K562 (cell line): ENCODE results near the gene PIK3C2B. TPM values are rescaled to one million over a fixed set of nuclear protein-coding genes. Genes with fewer than 3 reads are reported as not detected.

Experiments
- ATAC-seq: fragments of 200-7000 bp; cut with Tn5 transposase; 3 replicates; pipeline ENCODE4 v1.9.1; 2020; ENCODE audit warnings: moderate library complexity
- BruUV-seq: library from RNA; stranded (reverse); fragments of 400-500 nt; replicated peaks from 2 replicates; lab custom pipeline; 2021; lab: Mats Ljungman, UMichigan
- CTCF ChIA-PET: fragments of 300-600 bp; formaldehyde crosslinking; extraction: SDS; loops from one replicate; lab custom pipeline; 2021; ENCODE audit warnings: low intra/inter-chr PET ratio; lab: Yijun Ruan, JAX
- POLR2A ChIA-PET: fragments of 300-600, 350-650 bp; sonication (Branson Sonifier 250); formaldehyde crosslinking; extraction: SDS; loops from one replicate; lab custom pipeline; 2021; ENCODE audit warnings: antibody characterized with exemption, inconsistent platforms; lab: Yijun Ruan, JAX
- DNase-seq, 4 experiments: peaks; one replicate each; pipeline versions ENCODE4 v3.0.0 to v3.0.0-alpha.2; 2011 to 2018; ENCODE audit warnings: low spot score in 3 of 4, mixed read lengths in 3 of 4; ENCODE audit errors: extremely low read depth in 1 of 4
- FAIRE-seq: peaks from 2 replicates; lab custom pipeline; 2011; peaks lifted over from hg19 to GRCh38; lab: Jason Lieb, UNC
- H2AFZ ChIP-seq: 2 replicates; pipeline ENCODE4 v1.6.0; 2011; ENCODE audit warnings: low read depth, low read length, control low read depth, inconsistent platforms
- H3K27ac ChIP-seq: fragments of 200-600 bp; 3 replicates; pipeline ENCODE4 v1.8.0; 2011; ENCODE audit warnings: low read depth, mild to moderate bottlenecking, control low read depth, inconsistent platforms, low read length, moderate library complexity, mixed read lengths; ENCODE audit errors: extremely low read depth
- H3K27me3 ChIP-seq, 2 experiments: fragments of 300-600 bp in 1 of 2; 2 replicates in 1 of 2; 3 replicates in 1 of 2; pipeline versions ENCODE4 v1.6.0 to v1.8.0; 2011; ENCODE audit warnings: inconsistent platforms in 2 of 2, low read length in 2 of 2, mild to moderate bottlenecking in 1 of 2, mixed read lengths in 1 of 2, moderate library complexity in 1 of 2; ENCODE audit not compliant: control insufficient read depth in 2 of 2, insufficient read depth in 2 of 2
- H3K36me3 ChIP-seq: fragments of 300-600 bp; 3 replicates; pipeline ENCODE4 v1.8.0; 2011; ENCODE audit warnings: mild to moderate bottlenecking, low read length, inconsistent platforms; ENCODE audit not compliant: control insufficient read depth, insufficient read depth
- H3K4me1 ChIP-seq, 2 experiments: fragments of 200-600 bp in 1 of 2; replicated peaks in 1 of 2; 2 replicates in 1 of 2; 3 replicates in 1 of 2; pipeline versions ENCODE4 v1.5.1 to v1.8.0; 2011; ENCODE audit warnings: inconsistent platforms in 2 of 2, low read length in 2 of 2, mild to moderate bottlenecking in 1 of 2, mixed read lengths in 1 of 2, moderate library complexity in 1 of 2; ENCODE audit not compliant: control insufficient read depth in 2 of 2, insufficient read depth in 2 of 2
- H3K4me2 ChIP-seq: 2 replicates; pipeline ENCODE4 v1.6.1; 2011; ENCODE audit warnings: low read length, control low read depth, inconsistent platforms, mixed read lengths; ENCODE audit not compliant: insufficient read depth
- H3K4me3 ChIP-seq: fragments of 200-600 bp; sonication (generic), shearing (Covaris generic); 2 replicates; pipeline ENCODE4 v1.5.1; 2016; ENCODE audit warnings: control low read depth, inconsistent platforms
- H3K79me2 ChIP-seq: fragments of 200-600 bp; 3 replicates; pipeline ENCODE4 v1.8.0; 2011; ENCODE audit warnings: low read length, inconsistent platforms; ENCODE audit not compliant: control insufficient read depth, insufficient read depth
- H3K9ac ChIP-seq, 2 experiments: 2 replicates each; pipeline versions ENCODE4 v1.6.0 to v1.6.1; 2011; ENCODE audit warnings: low read depth in 2 of 2, low read length in 2 of 2, control low read depth in 1 of 2, inconsistent platforms in 1 of 2, mild to moderate bottlenecking in 1 of 2, mixed read lengths in 1 of 2; ENCODE audit not compliant: insufficient read depth in 1 of 2
- H3K9me1 ChIP-seq: one replicate; pipeline ENCODE4 v1.6.0; 2011; ENCODE audit warnings: inconsistent platforms, mild to moderate bottlenecking, low read length, moderate library complexity; ENCODE audit not compliant: control insufficient read depth, insufficient read depth
- H3K9me3 ChIP-seq: replicated peaks from 2 replicates; pipeline ENCODE4 v1.5.1; 2011; ENCODE audit warnings: low read depth, low read length, inconsistent platforms; ENCODE audit not compliant: control insufficient read depth, insufficient read depth
- H4K20me1 ChIP-seq: replicated peaks from 2 replicates; pipeline ENCODE4 v1.6.1; 2011; ENCODE audit warnings: low read length, inconsistent platforms, mixed read lengths; ENCODE audit not compliant: control insufficient read depth, insufficient read depth
- CREB1 ChIP-seq, 2 experiments: sonication (generic) in 1 of 2; formaldehyde crosslinking in 1 of 2; IDR thresholded peaks; 2 replicates each; pipeline versions ENCODE4 v1.6.1 to v1.8.0; 2012 to 2022; ENCODE audit warnings: inconsistent platforms in 1 of 2, mild to moderate bottlenecking in 1 of 2, missing genetic modification reagents in 1 of 2, moderate library complexity in 1 of 2
- CREBBP ChIP-seq: IDR thresholded peaks from one replicate; pipeline ENCODE4 v1.6.1; 2012; ENCODE audit warnings: low read depth, mild to moderate bottlenecking, control low read depth, inconsistent platforms, low read length
- DPF2 ChIP-seq: fragments of 450-650 bp; IDR thresholded peaks from 2 replicates; pipeline ENCODE4 v1.6.1; 2016
- ERF ChIP-seq: fragments of 450-650 bp; formaldehyde crosslinking; IDR thresholded peaks from 2 replicates; pipeline ENCODE4 v1.4.0; 2020; ENCODE audit warnings: mild to moderate bottlenecking, mixed read lengths
- FOXK1 ChIP-seq: sonication (generic); formaldehyde crosslinking; IDR thresholded peaks from 2 replicates; pipeline ENCODE4 v1.8.0; 2022; ENCODE audit warnings: missing genetic modification reagents, mild to moderate bottlenecking, borderline replicate concordance
- HDAC2 ChIP-seq: fragments of 450-650 bp; IDR thresholded peaks from 2 replicates; pipeline ENCODE4 v1.6.1; 2016; ENCODE audit warnings: mild to moderate bottlenecking
- IRF2 ChIP-seq: sonication (generic); formaldehyde crosslinking; IDR thresholded peaks from 2 replicates; pipeline ENCODE4 v1.8.1; 2022; ENCODE audit warnings: mild to moderate bottlenecking, missing genetic modification reagents
- IRF9 ChIP-seq: fragments of 450-650 bp; IDR thresholded peaks from 2 replicates; pipeline ENCODE4 v1.6.1; 2016; ENCODE audit warnings: missing biosample characterization, missing genetic modification characterization
- KLF1 ChIP-seq: fragments of 450-650 bp; IDR thresholded peaks from 2 replicates; pipeline ENCODE4 v1.6.1; 2016; ENCODE audit warnings: missing genetic modification characterization, missing compliant biosample characterization
- MAFG ChIP-seq: fragments of 450-650 bp; conservative IDR thresholded peaks from 2 replicates; pipeline ENCODE4 v1.6.1; 2016; ENCODE audit warnings: missing genetic modification characterization, missing compliant biosample characterization
- NCOA6 ChIP-seq: fragments of 450-650 bp; IDR thresholded peaks from 2 replicates; pipeline ENCODE4 v1.6.1; 2017; ENCODE audit warnings: mild to moderate bottlenecking
- SMARCA4 ChIP-seq: fragments of 450-650 bp; IDR thresholded peaks from 2 replicates; pipeline ENCODE4 v1.6.1; 2016
- TARDBP ChIP-seq: fragments of 450-650 bp; IDR thresholded peaks from 2 replicates; pipeline ENCODE4 v1.6.1; 2016
- ZNF24 ChIP-seq: fragments of 450-650 bp; IDR thresholded peaks from 2 replicates; pipeline ENCODE4 v1.6.1; 2016
- ZNF444 ChIP-seq: fragments of 250-450 bp; sonication (Bioruptor Pico); IDR thresholded peaks from 2 replicates; pipeline ENCODE4 v1.4.0; 2020; ENCODE audit warnings: mild to moderate bottlenecking, moderate library complexity
- ZNF589 ChIP-seq: fragments of 200-800 bp; sonication (Bioruptor generic); IDR thresholded peaks from 2 replicates; pipeline ENCODE4 v1.6.1; 2016; ENCODE audit warnings: low read depth, missing genetic modification characterization, missing compliant biosample characterization
- WGBS: fragments of 100-300 bp; shearing (Covaris generic); methylation state at CpG from one replicate; pipeline ENCODE4 v1.1.6; 2016; ENCODE audit warnings: low coverage, mixed read lengths; ENCODE audit not compliant: insufficient coverage; ENCODE audit errors: missing lambda C conversion rate; 5-methylcytosine and 5-hydroxymethylcytosine counted together
- in situ Hi-C: fragments of 300-500 bp; cut with MboI; formaldehyde crosslinking; loops from 4 replicates; pipeline ENCODE4 v1.15.0; 2018; ENCODE audit warnings: inconsistent platforms, mixed read lengths
- intact Hi-C: fragments of 100-400 bp; cut with micrococcal nuclease; formaldehyde crosslinking; loops from 2 replicates; pipeline ENCODE4 v1.14.2; 2022
- polyA plus RNA-seq, 8 experiments: library from polyadenylated mRNA; depleted of rRNA in 4 of 8; stranded (reverse) in 5 of 8; unstranded in 3 of 8; fragments of >200 nt; fragmentation: Nextera tagmentation in 2 of 8; fragmentation: Illumina TruSeq in 1 of 8; extraction: Ambion mirVana in 2 of 8; extraction: Trizol in 1 of 8; gene quantifications; 2 replicates each; pipeline versions ENCODE4 v1.2.1 to v1.2.3, GENCODE V29; 2011 to 2014; ENCODE audit warnings: inconsistent platforms in 1 of 8, missing spikeins in 1 of 8
- total RNA-seq, 7 experiments: library from RNA; depleted of rRNA in 6 of 7; stranded (reverse); fragments of >200 nt in 6 of 7; fragmentation: Illumina TruSeq in 2 of 7; extraction: Trizol in 2 of 7; gene quantifications; 2 replicates each; pipeline versions ENCODE4 v1.2.1 to v1.2.3, GENCODE V29; 2011 to 2021; ENCODE audit warnings: low replicate concordance in 1 of 7
- TF ChIP-seq, protein P1 (sequence below): fragments of 450-650 bp; IDR thresholded peaks from 2 replicates; pipeline ENCODE4 v1.6.1; 2017; ENCODE audit warnings: antibody characterized with exemption, mild to moderate bottlenecking

Gene PIK3C2B
- total and polyA plus RNA-seq, 9 of the 15 experiments (the other 6 are each of a cell fraction or from before 2014, with no cell fraction given), result 0.10 to 2.9 (median 0.72) TPM

GRCh38 chr1:204507317-204508105 is 12.9 kb upstream of the PIK3C2B start (continued):
- no peak for TF ChIP-seq MAFG
- no peak for TF ChIP-seq DPF2
- no peak for TF ChIP-seq IRF2 (CRISPR knock-in tag)
- TF ChIP-seq CREB1 (IDR thresholded peaks at IDR 0.05), result no peak
- no peak for TF ChIP-seq CREB1 (CRISPR knock-in tag; IDR thresholded peaks at IDR 0.05)
- no peak for TF ChIP-seq ERF (CRISPR knock-in tag)
- TF ChIP-seq, all 486 proteins: peak for 77

DNA sequence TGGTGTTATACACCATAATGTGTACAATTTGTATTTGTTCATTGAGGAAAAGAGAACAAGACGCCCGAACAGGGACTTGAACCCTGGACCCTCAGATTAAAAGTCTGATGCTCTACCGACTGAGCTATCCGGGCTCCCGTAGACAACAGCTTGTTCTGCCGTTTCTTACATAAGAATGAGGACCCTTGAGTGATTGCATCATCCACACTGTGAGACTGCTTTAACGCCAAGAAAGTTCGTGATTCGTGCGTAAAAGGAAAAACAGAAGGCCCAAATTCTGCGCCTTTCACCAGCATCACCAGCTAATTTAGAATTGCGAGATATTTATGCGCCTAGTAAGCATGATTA is 12.3 kb upstream of the PIK3C2B start:
- in situ Hi-C loops, result loop anchor here (10.0 kb wide), 1 partner anchor 332 kb away; no protein-coding TSS in a partner anchor
- H3K36me3 ChIP-seq, result no peaks in the 10 kb centered on the region
- ATAC-seq (peak; percentile 79), DNase-seq (peak; percentile 66 to 94 (median 68)), FAIRE-seq (peak; percentile 77)
- peak overlapping the region; percentile 91 for H3K27ac ChIP-seq
- no peaks in the 10 kb centered on the region for H3K79me2 ChIP-seq
- ChIA-PET CTCF (interaction anchor here (1.5 kb wide), 1 partner anchor 301 kb away, joined by 3 read pairs; no protein-coding TSS in a partner anchor), POLR2A (interaction anchor here (0.6 to 4.5 kb wide), 12 partner anchors 10 to 259 kb away, joined by 3 to 106 read pairs (median 4); partner anchors contain the start of genes MDM4 and PIK3C2B)
- H3K9me1 ChIP-seq, result no peaks in the 10 kb centered on the region
- H3K4me1 ChIP-seq, result peaks cover 0 to 6% of the 10 kb centered on the region in 2 experiments; a peak in 2 of 5 replicates
- BruUV-seq, result no TSS peak
- H3K9ac ChIP-seq, result peak overlapping the region; percentile 21 to 90; a peak in 3 of 4 replicates
- H4K20me1 ChIP-seq, result no peaks in the 10 kb centered on the region
- no peaks in the 10 kb centered on the region for H3K27me3 ChIP-seq
- H2AFZ ChIP-seq, result peak overlapping the region; percentile 99
- H3K4me3 ChIP-seq, result peak overlapping the region; percentile 46
- intact Hi-C loops, result loop anchor here (1.0 to 10.0 kb wide), 4 partner anchors 9 to 642 kb away; partner anchors contain the start of genes MDM4, PPP1R15B and SNRPE
- no peaks in the 10 kb centered on the region for H3K9me3 ChIP-seq
- peak overlapping the region; percentile 97 for H3K4me2 ChIP-seq
- under 1% methylated on average over 13 of the region's 13 CpGs for WGBS
- TF ChIP-seq FOXK1 (peak; percentile 72; the same call in 1 of the 2 replicates), KLF1 (tag) (no peak), ZNF24 (peak; percentile 73), CREBBP (no peak), IRF9 (tag) (peak; percentile 100), TARDBP (peak; percentile 89; the same call in 1 of the 2 replicates), ZNF444 (CRISPR knock-in tag) (no peak), SMARCA4 (no peak), NCOA6 (0 out of 2 replicates have a peak, but pooled peaks have one; percentile 7), ZNF589 (CRISPR knock-in tag) (no peak; the same call in 1 of the 2 replicates), HDAC2 (peak; percentile 15; the same call in 1 of the 2 replicates)
- TF ChIP-seq, protein P1, sequence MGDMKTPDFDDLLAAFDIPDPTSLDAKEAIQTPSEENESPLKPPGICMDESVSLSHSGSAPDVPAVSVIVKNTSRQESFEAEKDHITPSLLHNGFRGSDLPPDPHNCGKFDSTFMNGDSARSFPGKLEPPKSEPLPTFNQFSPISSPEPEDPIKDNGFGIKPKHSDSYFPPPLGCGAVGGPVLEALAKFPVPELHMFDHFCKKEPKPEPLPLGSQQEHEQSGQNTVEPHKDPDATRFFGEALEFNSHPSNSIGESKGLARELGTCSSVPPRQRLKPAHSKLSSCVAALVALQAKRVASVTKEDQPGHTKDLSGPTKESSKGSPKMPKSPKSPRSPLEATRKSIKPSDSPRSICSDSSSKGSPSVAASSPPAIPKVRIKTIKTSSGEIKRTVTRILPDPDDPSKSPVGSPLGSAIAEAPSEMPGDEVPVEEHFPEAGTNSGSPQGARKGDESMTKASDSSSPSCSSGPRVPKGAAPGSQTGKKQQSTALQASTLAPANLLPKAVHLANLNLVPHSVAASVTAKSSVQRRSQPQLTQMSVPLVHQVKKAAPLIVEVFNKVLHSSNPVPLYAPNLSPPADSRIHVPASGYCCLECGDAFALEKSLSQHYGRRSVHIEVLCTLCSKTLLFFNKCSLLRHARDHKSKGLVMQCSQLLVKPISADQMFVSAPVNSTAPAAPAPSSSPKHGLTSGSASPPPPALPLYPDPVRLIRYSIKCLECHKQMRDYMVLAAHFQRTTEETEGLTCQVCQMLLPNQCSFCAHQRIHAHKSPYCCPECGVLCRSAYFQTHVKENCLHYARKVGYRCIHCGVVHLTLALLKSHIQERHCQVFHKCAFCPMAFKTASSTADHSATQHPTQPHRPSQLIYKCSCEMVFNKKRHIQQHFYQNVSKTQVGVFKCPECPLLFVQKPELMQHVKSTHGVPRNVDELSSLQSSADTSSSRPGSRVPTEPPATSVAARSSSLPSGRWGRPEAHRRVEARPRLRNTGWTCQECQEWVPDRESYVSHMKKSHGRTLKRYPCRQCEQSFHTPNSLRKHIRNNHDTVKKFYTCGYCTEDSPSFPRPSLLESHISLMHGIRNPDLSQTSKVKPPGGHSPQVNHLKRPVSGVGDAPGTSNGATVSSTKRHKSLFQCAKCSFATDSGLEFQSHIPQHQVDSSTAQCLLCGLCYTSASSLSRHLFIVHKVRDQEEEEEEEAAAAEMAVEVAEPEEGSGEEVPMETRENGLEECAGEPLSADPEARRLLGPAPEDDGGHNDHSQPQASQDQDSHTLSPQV, result peak; percentile 90
